Hepatic stellate cell (primary cell): Measurements from ENCODE around the gene PODXL2.
"Not testable (repeated sequence)": the region's sequence is repeated elsewhere in the genome, so short reads cannot be mapped to it uniquely, and the experiment has no call there.

ENCODE experiments used
- DNase-seq: peaks from one replicate; pipeline ENCODE4 v3.0.0; 2011; ENCODE audit warnings: low spot score

Gene PODXL2

DNA sequence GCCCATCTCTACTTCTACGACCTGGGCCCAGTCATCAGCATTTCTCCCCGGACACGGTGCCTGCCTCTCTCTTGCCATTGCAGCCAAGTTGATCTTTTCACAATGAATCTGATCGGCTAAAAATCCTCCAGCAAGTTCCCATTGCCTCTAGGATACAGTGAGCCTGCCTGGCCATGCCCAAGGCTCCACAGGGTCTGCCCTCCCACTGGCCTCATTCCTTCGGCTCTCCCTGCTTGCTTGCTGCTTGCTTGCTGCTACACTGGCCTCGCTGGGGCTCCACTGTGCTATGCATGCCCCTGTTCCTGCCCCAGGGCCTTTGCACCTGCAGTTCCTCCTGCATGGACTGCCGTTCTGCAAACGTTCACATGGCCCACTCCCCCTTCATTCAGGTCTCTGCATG is 45.8 kb downstream of the PODXL2 start:
- no peak for DNase-seq

DNA sequence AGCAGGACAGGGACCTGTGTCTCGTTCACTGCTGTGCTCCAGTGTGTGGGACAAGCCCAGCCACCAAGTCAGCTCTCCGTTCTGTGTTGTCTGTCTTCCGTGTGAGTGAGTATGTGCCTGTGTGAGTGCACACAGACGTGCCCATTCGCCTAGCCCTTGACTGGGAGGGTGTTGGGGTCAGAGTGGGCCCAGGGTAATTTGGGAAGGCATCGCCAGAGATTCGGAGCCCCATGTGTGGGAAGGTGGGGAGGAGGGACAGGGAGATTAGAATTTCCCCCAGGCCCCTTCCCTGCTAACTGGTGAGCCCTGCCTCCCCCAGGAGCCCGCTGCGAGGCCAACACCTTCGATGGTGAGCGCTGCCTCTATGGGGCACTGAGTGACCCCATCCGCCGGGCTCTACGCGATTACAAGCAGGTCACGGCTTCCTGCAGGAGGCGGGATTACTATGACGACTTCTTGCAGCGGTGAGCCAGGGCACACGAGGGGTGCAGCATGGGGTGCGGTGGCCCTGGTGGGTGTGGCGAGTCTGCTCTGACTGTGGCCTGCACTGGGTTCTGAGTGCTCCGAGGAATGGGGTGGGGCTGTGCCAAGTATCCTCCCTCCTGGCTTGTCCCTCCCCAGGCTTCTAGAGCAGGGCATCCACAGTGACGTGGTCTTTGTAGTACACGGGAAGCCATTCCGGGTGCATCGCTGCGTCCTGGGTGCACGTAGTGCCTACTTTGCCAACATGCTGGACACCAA is 46.8 kb downstream of the PODXL2 start:
- no peak for DNase-seq

DNA sequence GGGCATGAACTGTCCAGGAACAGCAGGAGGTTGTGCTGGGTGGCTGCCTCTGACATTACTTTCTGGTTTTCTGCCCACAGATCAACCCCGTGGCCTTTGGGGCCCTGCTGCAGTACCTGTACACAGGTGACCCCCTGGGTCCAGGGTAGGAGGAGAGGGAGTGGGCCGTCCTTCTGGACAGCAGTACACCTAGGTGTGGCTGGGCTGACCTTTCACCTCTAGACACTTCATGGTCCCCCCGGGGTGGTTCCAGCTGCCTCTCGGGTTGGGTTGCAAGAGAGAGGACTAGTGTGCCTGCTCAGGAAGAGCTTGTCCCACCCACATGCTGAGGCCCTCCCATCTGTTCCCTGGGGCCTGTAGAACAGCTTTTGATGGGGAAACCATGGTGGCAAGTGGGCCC is 47.5 kb downstream of the PODXL2 start:
- DNase-seq: no peak

DNA sequence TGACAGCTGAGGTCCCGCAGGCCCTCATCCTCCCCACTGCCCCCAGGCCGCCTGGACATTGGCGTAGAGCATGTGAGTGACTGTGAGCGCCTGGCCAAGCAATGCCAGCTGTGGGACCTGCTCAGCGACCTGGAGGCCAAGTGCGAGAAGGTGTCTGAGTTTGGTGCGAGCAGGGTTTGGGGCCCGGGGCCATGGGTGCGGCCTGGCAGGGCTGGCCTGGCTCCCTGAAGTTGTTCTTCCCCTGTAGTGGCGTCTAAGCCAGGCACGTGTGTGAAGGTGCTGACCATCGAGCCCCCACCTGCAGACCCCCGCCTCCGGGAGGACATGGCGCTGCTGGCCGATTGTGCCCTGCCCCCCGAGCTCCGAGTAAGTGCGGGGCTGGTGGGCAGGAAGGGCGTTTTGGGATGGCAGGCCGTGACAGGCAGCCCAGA is 48.0 kb downstream of the PODXL2 start:
- no peak for DNase-seq

DNA sequence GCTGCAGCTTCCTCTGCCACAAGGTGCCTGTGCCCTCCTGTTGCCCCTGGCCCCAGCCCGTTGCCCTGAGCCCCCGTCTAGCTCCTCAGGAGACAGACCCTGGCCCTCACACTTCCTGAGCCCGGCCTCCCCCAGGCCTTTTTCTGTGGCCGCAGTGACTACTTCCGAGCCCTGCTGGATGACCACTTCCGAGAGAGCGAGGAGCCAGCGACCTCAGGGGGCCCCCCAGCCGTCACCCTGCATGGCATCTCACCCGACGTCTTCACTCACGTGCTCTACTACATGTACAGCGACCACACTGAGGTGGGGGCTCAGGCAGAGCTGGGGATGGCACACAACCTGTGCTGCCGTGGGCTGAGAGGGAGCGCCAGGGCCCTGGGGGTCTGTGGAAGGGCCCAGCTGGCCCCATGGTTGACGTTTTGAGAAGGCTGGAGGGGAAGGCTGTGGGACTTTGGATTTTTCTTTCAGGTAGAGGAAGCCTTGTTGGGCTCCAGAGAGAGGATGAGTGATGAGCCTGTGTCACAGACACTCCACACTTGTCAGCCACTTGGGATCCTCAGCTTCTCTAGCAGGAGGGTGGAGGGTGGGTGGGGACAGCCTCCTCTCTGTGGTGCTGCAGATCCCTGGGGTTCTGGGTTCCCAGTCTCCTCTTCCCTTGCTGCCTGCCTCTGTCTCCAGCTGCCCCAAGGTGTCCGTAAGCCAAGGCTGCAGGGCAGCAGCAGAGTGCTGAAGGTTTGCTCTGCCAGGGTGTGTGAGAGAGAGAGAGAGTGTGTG is 48.7 kb downstream of the PODXL2 start:
- no peak for DNase-seq

DNA sequence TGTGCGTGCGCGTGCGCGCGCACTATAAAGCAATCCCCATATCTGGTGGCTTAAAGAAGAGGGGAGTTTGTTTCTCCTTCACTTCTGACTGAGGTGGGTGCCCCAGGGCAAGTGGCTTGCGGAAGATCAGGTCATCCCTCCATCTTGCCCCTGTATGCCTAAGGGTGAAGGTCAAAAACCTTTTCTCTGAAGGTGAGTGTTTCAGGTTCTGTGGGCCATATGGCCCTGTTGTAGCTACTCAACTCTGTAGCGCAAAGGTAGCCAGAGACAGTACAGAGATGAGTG is 49.3 kb downstream of the PODXL2 start:
- DNase-seq: no peak

DNA sequence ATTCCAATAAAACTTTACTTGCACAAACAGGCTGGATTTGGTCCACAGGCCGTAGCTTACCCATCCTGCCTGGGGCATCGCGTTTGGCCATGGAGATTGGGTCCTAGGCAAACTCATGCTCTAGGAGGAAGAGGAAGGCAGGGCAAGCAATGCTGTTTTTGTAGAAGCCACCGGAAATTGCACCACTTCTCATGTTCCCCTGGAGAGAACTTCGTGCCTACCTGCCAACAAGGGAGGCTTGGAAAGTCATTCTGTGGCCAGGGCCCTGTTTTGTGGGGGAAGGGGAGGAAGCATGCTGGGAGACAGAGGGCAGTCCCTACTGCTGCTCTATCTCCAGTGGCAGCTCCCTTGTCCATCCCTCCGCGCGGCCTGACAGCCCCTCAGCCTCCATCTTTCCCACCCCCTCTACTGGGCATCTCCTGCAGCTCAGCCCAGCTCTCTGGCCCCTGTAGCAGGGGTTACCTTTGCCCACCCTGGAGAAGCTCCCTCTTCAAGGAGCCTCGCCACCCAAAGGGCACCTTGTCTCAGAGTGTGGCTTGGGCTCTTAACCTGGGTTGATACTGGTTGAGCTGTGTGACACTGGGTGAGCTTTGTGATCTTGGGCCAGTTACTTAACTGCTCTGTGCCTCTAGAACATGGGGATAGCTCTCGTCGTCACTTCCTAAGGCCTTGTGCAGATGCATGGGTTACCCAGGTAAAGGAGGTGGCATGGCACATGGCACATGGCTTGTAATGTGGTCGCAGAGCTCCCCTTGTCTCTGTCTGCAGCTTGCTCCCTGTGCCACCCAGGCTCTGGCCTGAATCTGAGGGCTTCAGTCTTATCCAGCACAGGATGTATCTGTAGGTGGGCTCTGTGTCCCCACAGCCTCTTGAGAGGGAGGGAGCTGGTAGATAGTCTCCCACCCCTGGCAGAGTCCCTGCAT is 49.9 kb downstream of the PODXL2 start:
- DNase-seq: no peak

DNA sequence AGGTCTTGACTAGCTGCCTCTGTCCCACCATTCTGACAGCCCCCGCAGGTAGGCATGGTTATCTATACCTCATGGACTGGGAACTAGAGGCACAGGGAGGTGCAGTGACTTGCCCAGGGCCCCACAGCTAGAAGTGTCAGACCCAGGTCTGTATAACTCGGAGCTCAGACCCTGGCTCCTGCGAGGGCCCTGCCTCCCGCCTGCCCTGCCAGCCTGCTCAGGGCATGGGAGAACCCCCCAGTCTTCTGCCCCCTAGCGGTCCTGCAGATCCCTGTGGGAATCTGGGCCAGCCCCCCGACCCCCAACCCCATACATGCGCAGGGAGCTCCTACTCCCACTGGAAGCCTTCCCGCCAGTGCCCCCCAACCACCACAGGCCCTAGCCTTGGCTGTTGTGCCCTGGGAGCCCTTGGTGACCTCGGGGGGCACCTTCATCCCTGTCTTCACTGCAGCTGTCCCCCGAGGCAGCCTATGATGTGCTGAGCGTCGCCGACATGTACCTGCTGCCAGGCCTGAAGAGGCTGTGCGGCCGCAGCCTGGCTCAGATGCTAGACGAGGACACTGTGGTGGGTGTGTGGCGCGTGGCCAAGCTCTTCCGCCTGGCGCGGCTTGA is 50.7 kb downstream of the PODXL2 start:
- DNase-seq: no peak

DNA sequence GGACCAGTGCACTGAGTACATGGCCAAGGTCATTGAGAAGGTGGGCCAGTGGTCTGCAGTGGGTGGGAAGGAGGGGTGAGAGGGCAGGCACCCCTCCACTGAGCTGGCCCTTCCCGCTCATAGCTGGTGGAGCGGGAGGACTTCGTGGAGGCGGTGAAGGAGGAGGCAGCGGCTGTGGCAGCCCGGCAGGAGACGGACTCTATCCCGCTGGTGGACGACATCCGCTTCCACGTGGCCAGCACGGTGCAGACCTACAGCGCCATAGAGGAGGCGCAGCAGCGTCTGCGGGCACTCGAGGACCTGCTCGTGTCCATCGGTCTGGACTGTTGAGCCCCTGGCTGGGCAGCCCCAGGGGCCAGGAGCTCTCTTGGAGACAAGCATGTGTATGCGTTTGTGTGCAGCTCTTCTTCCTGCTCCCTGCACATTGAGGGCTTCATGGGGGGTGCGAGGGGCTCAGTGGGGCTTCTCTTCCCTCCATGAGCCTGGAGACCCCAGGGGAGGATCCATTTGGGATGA is 51.2 kb downstream of the PODXL2 start:
- no peak for DNase-seq

DNA sequence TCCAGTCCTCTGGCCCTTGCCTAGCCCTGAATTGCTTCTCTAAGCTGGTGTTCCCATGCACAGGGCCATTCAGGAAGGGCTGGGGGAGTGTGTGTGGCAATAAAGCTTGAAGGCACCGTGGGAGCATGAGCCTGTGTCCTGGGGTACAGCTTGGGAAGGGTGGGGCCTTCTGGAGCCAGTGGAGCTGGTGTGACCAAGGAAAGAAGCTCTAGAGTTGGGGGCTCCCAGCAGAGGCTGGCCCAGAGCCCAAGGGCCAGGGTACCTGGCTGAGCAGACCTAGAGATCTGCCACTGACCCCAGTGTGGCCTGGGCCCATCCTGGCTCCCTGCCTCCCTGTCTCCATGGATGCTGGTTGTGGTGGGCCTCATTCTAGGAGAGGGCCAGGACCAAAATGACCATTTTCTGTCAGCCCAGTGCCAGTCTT is 51.8 kb downstream of the PODXL2 start:
- DNase-seq: no peak

DNA sequence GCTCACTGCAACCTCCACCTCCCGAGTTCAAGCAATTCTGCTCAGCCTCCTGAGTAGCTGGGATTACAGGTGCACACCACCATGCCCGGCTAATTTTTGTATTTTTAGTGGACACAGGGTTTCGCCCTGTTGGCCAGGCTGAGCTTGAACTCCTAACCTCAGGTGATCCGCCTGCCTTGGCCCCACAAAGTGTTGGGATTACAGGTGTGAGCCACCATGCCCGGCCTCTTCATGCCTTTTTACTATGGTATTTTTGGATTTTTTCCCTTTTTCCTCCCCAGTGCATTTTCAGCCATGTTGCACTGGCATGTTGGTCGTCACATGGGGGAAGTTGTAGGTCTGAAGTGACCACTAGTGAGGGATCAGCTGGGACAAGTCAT is 53.2 kb downstream of the PODXL2 start:
- DNase-seq: not testable (repeated sequence)

DNA sequence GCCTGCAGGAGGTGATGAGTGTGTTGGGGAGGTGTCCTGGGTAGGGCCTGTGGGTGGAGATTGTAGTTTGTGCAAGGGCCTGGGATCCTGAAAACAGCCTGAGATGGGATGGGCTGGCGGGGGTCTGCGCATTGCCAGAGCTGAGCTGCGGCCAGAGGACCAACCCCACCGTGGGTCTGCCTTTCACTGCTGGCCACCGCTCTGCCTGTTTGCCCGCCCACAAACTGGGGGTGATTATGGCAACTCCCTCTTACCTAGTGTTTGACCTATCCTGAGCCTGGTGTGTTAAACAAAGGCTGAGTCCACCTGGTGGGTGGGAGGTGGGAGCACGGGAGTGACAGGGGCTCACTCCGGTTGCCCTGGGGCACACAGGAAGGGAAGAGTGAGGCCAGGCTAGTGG is 53.6 kb downstream of the PODXL2 start:
- DNase-seq: no peak

DNA sequence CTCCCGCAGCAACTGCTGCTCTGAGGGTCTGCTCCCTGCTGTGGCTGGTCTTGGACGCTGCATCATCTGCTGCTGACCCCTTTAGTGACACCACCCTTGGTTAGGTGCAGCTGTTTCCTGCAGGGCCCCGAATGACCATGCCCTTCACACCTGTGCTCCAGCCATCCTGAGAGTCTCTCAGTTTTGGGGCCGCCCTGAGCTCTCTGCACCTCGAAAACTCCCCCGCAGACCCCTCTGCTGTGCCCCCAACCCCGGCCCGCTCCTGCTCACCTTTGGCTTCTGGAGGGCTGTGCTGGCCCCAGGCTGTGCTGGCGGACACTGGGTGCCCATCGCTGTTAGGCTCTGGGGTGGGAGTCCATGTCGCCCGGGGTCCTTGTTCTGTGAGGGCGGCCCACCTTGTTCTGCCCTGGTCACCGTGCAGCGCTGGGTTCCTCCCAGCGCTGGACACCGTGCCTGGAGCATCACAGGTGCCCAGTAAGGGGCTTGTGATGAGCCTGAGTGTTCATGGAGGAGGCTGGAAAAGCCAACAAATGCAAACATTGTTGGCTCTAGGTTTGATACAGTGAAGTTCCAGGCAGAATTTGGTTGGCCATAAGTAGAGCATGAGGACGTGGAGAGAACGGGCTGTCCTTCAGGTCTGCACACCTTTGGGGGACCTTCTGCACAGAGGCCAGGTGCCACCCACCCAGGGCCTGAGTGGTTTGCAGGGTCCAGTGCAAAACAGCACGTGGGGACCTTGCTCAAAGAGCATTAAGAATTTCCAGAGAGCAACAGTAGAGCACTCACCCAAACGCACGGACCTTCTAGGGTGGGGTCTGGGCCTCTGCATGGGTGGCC is 56.1 kb downstream of the PODXL2 start:
- no peak for DNase-seq

DNA sequence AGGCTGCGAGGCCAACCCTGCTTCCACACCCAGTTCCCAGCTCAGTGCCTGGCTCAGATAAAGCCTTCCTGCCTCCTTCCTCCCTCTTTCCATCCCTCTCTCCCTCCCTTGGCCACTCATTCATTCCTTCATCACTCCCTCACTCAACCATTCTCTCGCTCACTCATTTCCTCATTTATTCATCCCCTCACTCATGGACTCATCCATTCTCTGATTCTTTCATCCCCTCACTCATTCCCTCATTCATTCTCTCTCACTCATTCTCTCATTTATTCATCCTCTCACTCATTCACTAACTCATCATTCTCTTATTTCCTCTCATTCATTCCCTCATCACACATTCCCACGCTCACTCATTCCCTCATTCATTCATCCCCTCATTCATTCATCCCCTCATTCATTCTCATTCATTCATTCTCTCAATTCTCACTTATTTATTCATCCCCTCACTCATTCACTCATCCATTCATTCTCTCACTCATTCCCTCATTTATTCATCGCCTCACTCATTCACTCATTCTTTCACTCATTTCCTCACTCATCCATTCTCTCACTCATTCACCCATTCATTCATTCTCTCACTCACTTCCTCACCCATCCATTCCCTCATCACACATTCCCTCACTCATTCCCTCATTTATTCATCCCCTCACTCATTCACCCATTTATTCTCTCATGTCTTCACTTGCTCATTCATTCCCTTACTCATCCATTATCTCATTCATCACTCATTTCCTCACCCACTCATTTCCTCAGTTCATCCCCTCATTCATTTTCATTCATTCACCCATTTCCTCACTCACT is 56.9 kb downstream of the PODXL2 start:
- no peak for DNase-seq

DNA sequence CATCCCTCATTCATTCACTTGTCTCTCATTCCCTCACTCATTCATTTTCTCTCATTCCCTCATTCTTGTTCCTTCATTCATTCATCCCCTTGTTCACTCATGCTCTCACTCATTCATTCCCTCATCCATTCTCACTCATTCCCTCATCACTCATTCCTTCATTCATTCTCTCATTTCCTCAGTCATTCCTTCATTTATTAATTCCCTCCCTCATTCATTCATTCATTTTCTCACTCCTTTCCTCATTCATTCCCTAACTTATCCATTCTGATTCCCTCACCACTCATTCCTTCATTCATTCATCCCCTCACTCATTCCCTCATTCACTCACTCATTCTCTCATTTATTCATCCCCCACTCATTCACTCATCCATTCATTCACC is 57.5 kb downstream of the PODXL2 start:
- DNase-seq: no peak

DNA sequence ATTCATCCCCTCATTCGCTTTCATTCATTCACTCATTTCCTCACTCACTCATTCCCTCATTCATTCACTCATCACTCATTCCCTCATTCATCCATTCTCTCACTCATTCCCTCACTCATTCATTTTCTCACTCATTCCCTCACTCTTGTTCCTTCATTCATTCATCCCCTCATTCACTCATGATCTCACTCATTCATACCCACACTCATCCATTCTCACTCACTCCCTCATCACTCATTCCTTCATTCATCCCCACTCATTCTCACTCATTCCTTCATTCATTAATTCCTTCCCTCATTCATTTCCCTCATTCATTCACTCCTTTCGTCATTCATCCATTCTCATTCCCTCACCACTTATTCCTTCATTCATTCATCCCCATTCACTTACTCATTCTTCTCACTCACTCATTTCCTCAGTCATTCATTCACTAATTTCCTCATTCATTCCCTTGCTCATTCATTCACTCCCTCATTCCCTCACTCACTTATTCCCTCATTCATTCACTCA is 58.3 kb downstream of the PODXL2 start:
- no peak for DNase-seq

DNA sequence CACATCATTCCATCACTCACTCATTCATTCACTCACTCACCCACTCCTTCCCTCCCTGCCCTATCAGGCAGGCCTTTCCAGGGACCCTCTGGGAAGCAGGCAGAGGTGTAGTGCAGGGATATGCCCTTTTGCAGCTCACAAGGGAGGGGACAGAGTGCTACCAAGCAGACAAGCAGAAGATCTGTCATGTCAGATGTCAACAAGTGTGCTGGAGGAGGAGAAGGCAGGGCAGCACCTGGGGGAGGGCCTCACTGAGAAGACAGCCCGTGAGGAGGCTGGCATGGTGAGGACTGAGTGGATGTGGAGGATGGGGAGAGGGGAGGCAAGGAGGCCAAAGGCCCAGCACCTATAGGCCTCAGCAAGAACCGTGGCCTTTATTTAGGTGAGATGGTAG is 59.0 kb downstream of the PODXL2 start:
- DNase-seq: no peak

DNA sequence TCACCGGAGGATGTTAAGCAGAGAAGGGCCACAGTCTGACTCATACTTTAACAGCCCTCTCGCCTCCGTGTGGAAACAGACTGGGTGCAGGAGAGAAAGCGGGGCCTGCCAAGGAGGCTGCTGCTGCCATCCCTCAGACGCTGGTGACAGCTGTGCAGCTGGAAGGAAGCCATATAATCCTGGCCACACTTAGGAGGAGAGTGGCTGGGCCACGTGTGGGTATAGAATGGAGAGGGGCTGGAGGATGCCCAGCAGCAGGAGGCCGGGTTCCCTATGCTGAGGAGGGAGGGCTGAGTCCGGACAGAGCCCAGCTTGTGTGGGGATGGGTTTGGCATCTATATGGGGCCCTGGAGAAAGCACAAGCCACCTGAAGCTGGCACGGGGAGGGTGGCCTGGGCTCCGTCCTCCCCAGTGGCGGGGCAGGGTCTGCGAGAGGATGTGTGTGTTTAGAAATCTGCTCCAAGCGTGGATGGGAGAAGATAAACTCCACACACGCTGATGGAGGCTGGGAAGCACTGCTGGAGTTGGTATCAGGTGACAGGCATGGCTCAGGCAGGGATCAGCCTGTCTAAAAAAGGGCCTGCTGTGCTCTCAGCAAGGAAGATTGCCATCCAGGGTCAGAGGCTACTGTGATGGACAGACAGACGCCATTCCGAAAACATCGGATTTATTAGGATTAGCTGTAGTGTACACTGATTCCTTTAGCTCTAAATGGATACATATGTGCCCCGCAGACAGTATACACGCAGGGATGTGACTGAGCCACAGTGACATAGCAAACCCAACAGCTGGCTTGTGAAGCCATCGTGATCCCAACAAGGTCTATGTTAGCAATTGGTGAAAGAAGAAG is 59.7 kb downstream of the PODXL2 start:
- no peak for DNase-seq

DNA sequence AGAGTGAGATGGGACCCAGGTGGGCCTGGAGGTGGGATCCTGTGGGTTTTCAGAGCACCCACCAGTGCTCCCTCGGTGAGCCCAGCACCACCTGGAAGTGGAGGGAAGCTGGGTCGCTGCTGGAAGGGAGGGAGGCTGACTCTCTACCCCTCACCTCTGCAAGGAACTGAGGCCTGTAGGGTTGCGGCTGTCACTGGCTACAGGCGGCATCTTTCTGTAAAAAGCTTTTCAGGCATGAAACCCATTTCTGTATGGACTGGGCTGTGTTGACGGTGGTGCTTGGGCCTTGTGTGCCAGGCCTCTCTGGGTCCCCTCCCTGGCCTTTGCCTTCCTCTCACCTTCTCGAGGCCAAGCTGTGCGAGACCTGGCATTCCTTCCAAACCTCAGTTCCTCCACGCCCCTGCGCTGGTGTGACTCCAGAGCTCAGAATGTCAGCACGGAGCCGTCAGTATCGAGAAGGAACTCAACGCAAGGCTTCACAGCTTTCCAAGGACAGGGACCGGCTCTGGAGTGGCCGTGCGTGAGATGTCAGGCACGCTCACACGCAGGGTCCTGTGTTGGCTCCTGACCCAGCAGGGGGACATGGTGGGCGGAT is 60.4 kb downstream of the PODXL2 start:
- DNase-seq: no peak
